Hematopoietic multipotent progenitor cell (in vitro differentiated cells): ENCODE data around the gene GCFC2. TPM values are rescaled to one million over a fixed set of nuclear protein-coding genes. Genes with fewer than 3 reads are reported as not detected.
A peak's percentile ranks its signal among the peaks of the same experiment; 100 is the strongest.
"Not testable (repeated sequence)": the region's sequence is repeated elsewhere in the genome, so short reads cannot be mapped to it uniquely, and the experiment has no call there.

Experiments used
- DNase-seq, 3 donors: peaks; one replicate each; pipeline ENCODE4 v3.0.0-alpha.2; 2011 to 2015; ENCODE audit warnings: low read depth in 2 of 3, low spot score in 2 of 3
- total RNA-seq: library from RNA; depleted of rRNA; stranded (reverse); fragments of >200 nt; gene quantifications from one replicate; pipeline ENCODE4 v1.2.3, GENCODE V29; 2012

The GCFC2 gene
- total RNA-seq, 1 donor = 6.5 TPM

DNA sequence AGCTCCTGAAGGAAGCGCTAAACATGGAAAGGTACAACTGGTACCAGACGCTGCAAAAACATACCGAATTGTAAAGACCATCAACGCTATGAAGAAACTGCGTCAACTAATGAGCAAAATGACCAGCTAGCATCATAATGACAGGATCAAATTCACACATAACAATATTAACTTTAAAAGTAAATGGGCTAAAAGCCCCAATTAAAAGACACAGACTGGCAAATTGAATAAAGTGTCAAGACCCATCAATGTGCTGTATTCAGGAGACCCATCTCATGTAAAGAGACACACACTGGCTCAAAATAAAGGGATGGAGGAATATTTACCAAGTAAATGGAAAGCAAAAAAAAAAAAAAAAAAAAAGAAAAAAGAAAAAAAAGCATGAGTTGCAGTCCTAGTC lies 27.3 kb downstream of the GCFC2 start:
- DNase-seq = not testable (repeated sequence)

DNA sequence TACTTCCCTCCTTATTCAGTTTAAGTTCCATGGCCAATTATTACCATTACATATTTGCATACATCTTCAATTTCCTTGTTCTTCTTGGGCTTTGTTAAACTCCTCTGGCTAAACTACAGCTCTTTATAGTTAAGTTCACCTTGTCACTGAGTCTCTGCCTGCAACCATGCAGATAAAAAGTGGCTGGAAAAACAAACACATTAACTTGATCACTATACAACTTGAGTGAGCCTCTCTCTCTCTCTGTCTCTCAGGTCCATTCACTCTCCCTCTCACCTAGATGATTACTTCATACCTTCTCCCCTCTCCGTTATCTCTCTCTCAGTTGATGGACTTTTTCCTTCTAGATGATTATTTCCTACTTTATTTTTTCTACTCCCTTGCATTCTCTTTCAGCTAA lies 30.3 kb downstream of the GCFC2 start:
- no peak for DNase-seq

DNA sequence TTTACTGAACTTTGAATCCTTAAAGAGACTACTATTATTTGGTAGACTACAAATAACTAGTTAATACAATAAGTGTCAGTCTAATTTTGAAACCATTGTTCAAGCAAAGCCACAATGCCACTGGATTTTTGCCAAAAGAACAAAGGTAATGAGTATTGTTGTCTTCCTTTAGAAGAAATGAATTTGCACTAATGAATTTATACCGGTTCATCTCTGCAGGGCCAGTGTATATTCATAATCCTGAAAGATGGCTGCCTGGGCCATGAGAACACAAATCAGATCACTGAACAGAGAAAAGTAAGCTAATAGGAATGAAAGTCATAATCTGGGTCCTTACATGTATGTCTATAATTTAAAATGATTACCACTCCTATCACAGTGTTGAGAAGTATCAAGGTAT lies 31.2 kb downstream of the GCFC2 start:
- no peak for DNase-seq

DNA sequence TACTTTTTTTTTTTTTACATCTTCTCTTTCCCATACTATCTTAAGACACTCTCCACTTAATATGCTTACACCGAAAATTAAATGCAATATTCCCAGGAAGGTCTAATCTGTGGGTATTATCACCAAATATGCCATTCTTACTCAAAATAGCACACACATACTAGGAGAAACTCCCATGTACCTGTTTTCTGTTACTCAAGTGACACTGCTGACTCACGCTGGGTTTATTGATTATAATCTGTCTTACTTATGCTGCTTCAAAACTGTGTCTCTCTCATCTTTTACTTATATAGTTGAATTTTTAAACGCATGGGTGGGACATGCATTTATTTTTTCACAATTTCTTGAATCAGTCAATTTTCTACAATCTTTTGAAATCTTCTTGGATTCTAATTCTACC lies 34.3 kb downstream of the GCFC2 start:
- no peak for DNase-seq

DNA sequence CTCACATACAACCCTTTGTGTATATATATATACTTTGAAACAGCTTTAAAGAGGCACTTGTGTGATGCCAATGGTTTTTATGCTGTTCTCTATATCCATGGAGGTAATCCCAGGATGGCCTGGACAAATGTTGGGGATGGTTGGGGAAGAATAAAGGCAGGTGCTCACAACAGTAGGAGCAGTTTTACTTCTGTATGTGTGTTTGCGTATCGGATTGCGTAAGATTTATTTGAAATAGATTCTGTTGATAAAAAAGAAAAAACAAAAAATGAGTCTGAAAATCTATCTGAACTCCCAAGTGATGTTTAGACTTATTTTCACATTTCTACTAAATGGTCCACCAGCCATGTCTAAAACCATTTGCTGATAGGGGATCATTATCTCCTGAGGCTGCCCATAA lies 34.8 kb downstream of the GCFC2 start:
- no peak for DNase-seq

DNA sequence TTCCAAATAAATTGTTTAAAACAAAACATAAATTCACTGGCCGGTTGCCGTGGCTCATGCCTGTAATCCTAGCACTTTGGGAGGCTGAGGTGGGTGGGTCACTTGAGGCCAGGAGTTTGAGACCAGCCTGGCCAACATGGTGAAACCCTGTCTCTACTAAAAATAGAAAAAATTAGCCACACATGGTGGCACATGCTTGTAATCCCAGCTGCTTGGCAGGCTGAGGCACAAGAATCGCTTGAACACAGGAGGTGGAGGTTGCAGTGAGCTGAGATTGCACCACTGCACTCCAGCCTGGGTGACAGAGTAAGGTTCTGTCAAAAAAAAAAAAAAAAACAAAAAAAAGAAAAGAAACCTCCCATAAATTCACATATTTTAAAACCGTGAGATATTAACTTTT lies 35.3 kb downstream of the GCFC2 start:
- not testable (repeated sequence) for DNase-seq

DNA sequence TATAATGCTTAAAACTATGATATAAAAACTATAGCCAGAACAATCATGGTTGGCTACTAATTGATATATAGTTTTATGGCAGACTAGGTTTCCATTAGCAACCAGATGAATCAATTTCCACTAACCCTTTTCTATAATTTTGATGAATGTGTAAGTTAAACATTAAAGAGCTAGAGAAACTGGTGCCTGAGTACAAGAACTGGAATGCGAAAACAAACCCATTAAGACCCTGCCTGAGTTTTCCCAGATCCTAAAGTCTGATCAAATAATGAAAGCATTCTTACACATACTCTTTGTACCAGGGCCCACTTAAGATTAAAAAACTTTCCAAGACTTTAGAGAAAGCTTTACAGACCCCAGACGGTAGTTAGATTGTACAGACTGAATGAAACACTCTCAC lies 42.8 kb downstream of the GCFC2 start:
- no peak for DNase-seq

DNA sequence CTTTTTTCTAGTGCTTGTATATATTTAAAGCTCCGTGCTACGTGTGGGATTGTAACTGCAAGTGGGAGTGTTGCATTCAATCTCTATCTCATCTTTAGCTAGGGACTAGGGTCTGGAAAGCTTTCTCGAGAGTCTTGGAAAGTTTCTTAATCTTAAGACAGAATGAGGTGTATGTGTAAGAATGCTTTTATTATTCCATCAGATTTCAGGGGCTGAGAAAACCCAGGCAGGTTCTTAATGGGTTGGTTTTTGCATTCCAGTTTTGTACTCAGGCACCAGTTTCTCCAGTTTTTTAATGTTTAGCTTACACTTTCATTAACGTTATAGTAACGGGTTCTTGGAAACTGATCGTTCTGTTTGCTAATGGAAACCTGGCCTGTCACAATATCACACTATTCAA lies 43.8 kb downstream of the GCFC2 start:
- no peak for DNase-seq

DNA sequence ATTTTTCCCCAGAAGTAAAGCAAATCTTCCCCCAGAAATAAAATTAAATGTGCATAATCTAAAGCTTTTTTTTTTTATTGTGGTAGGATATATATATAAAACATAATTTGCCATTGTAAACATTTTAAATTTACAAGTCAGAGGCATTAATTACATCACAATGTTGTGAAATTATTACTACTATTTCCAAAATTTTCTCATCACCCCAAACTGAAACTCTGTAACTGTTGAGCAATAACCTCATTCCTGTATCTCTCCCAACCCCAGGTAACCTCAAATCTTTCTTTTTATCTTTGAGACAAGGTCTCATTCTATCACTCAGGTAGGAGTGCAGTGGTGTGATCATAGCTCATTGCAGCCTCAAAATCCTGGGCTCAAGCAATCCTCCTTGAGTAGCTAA lies 52.9 kb downstream of the GCFC2 start:
- no peak for DNase-seq

DNA sequence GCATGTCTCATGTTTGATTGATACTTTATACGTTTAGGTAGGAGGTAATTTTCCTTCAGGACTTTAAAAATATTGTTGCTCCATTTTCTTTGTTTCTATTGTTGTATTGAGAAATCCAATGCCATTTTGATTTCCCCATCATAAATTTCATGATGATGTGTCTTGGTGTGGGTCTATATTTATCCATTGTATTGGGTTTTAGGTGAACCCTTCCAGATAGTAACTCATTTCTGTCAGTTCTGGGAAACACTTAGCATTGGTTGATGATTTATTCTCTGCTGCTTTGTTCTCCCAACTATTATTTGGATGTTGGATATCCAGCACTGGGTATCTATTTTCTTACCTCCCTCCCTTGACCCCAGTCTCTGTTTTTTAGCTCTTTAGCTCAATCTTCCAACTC lies 54.2 kb downstream of the GCFC2 start:
- DNase-seq = no peak

DNA sequence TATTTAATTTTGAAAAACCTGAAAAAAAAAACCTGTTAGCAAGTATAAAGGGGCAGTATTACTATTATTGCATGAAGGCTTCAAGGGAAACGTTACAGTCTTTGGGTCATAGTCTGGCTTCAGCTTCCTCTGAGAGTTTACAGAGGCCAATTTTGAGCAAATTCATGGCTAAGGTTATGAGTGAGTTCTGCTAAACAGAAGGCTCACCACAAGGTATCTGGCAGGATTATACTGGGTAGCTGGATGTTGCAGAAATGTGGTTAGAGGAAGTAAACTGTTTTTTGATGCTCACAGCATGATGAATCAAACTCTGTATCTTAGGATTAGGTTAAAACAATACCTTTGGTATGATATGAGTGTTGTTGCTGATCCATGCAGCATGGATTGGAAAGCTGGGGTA lies 54.9 kb downstream of the GCFC2 start:
- peak in 1 of 3 donors; percentile 35 for DNase-seq

DNA sequence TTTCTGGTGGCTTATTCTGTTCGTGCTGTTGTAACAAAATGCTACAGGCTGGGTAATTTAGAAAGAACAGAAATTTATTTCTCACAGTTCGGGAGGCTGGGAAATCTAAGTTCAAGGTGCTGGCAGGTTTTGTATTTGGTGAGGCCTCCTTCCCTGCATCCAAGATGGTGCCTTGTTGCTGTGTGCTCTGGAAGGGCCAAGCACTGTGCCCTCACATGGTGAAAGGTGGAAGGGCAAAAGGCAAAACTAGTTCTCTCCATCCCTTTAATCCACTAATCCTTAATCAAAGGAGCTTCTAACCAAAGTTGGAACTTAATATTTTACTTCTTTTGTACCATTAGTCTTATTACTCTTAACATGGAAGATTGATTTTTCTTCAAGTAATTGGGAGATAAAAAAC lies 56.7 kb downstream of the GCFC2 start:
- DNase-seq = no peak

DNA sequence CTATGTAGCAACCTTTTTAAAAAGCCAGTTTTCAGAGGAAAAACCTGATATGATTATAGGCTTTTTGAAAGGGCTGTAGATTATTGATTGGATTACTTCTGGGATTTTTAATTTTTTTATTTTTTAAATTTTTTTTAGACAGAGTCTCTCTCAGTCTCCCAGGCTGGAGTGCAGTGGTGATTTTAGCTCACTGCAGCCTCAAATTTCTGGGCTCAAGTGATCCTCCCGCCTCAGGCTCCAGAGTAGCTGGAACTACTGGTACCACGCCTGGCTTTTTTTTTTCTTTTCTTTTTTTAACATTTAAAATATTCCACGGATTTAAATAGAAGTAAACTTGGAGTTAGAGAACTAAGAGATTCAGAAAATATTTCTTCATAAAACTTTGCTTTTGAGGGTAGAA lies 62.9 kb downstream of the GCFC2 start:
- DNase-seq = no peak

DNA sequence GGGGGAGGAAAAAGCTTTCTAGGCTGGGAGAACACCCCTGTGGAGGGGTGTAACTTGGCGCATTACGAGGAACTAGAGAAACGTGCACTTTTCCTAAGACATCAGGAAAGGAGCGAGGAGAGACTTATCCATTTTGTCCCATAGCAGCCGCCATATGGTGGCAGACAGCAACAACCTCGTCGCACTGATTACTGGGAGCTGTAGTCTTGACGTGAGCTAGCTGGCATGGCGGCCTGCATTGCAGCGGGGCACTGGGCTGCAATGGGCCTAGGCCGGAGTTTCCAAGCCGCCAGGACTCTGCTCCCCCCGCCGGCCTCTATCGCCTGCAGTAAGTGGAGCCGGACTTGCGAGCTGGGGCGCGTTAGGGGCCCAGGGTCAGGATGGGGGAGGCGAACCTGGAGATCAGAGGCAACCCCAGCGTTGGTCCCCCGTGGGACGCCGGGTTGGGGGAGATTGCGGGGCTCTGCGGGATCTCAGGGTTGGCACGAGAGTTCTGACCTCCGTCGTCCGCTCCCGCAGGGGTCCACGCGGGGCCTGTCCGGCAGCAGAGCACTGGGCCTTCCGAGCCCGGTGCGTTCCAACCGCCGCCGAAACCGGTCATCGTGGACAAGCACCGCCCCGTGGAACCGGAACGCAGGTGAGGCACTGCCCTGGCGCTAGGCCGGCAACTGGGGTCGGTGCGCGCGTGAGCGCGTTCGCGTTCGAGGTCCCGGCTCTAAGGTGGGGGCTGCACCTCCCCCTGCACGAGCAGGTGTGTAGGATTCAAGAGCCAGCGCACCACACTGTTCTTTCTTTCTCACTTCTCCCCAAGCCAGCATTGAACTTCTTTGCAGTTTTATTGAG lies 63.9 kb downstream of the GCFC2 start, which contains the start of gene MRPL19:
MRPL19 (plus strand) TSS at position 201 of the 843 bp plus-strand sequence; CDS start at position 226, 25 bp downstream.
- DNase-seq = peak; percentile 37 to 88 (median 80)

DNA sequence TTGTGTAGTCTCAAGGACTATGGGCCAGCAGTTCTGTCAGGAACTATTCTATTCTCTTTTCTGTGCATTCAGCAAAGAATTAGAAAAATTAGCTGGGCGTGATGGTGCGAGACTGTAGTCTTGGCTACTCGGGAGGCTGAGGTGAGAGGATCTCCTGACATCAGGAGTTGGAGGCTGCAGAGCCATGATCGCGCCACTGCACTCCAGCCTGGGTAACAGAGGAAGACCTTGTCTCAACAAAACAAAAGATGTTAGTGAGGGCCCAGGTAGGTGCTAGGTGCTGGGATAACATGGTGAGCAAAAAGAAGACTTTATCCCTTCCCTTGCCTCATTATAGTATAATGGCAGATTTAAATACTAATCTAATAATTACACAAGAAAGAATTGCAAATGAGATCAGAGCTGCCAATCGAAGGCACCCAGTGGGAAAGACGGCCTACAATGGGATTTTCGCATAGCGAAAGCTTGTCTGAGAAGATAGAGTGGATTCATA lies 64.6 kb downstream of the GCFC2 start:
- no peak for DNase-seq

DNA sequence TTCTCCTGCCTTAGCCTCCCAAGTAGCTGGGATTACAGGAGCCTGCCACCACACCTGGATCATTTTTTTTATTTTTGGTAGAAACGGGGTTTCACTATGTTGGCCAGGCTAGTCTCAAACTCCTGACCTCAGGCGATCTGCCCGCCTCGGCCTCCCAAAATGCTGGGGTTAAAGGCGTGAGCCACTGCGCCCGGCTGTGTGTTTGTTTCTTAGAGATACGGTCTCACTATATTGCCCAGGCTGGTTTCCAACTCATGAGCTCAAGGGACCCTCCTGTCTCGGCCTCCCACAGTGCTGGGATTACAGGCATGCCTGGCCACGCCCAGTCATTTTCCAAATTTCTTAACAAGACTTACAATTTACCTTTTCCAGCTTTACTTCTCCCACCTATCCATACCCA lies 65.1 kb downstream of the GCFC2 start:
- no peak for DNase-seq

DNA sequence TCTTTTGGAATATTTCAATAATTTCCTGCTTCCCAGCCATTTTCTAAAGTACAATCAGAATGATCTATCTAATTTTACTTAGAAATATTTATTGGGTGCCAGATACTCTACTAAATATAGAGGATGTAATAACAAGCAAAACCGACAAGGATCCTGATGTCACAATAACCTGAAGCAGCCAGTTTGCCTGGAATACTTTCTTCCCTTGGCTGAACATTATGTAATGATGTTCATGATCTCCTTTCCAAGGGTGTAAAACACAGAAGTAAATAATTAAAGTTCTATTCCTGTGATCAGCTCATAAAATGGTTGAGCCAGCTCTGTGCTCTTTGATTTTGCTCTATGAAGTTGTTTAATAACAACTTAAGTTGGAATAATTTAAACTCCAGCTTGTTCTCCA lies 66.7 kb downstream of the GCFC2 start:
- DNase-seq = no peak

DNA sequence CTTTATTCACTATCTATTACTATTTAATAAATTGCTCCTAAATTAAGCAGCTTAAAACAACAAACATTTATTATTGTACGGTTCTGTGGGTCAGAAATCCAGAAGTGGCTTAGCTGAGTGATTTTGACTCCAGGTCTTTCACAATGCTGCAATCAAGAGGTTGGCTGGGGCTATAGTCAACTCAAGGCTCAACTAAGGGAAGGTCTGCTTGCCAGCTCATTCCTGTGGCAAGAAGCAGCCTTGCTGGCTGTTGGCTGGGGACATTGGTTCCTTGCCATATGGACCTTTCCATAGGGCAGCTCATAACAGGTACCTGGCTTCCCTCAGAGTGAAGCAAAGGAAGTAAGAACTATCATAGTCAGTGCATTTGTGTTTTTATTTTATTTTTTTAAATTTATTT lies 69.1 kb downstream of the GCFC2 start:
- DNase-seq = no peak

DNA sequence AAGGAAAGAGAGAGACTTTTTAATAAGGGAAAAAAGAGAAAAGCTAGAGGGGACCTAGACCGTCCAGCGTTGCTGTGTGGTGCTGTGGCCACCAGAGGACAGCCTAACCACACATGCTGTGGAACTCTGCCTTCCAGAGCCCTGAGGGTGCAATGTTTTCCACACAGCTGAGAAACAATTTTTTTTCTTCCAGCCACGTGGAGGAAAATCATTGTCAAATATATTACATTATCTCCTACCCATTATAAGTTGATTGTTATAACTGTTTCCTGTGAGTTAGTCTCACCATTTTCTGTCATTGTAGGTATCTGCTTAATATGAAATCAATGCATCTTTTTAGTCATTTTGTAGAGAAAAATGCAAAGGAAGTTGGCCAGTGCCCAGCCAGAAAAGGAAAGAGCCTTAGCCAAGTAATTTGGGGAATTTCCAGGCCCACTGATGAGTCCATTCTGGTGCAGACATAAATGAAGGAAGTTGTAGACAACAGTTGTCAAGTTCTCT lies 70.0 kb downstream of the GCFC2 start:
- DNase-seq = peak in 2 of 3 donors; percentile 43 to 65

DNA sequence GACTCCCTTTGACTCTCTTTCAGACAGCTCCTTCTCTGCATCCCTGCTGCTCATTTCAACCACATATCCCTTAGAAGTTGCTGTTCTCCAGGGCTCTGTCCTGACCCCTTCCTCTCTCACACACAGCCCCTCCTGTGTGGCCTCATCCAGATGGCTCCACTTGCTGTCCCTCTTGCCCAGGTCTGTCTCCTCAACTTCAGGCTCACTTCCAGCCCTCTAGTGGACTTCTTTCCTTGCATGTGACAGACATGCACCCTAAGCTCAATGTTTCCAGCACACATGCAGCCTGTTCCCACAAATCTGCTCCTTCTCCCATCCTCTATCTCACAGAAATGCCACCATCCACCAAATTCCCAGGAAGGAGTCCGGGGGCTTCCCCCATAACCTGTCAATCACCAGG lies 73.1 kb downstream of the GCFC2 start:
- no peak for DNase-seq

DNA sequence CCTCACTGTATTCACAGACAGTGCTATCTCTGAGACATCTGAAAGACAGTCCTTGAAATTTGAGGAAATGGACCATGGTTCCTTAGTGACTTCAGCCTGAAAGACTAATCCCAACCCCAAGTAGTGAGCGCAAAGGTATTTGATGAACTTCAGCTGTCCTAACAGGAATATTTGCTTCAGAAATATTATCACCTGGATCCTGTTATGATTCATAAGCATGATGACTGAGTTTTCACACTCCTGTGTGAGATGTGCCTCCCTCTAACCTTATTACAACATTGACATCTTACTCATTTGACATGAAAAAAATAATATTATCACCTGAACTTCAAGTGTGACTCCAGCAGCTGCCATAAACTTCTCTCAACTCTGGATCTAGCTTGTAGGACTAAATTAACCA lies 75.8 kb downstream of the GCFC2 start:
- no peak for DNase-seq

DNA sequence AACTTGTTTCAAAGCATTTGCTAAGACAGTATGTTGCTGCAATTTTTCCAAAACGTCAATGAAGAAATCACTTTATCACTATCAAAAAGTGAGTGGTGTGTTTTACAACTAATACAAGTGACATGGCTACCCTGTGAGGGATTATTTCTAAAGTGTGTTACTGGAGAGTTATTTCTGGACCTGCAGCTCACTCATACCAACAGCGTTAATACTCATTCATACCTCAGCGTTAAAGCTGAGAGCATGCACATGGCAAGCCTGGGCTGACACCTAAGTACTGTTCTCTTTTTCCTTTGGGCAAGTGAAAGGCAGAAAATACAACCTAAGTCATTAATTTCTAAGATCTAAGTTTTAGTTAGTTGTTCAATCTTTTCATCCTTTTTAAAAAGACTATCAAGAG lies 77.1 kb downstream of the GCFC2 start:
- DNase-seq = no peak
